Right atrium auricular region (tissue), 2 donors: ENCODE data around the gene CDK6. TPM values are rescaled to one million over a fixed set of nuclear protein-coding genes. Genes with fewer than 3 reads are reported as not detected.

Experiments
- DNase-seq: peaks from one replicate; pipeline ENCODE4 v3.0.0-alpha.2; 2019; ENCODE audit warnings: low spot score
- H3K27ac ChIP-seq, 2 donors: fragments of 200-600 bp; sonication (generic); 1 replicate in 1 of 2; 2 replicates in 1 of 2; pipeline ENCODE4 v1.5.1; 2016 to 2019
- H3K27me3 ChIP-seq, 2 donors: fragments of 200-600 bp; sonication (generic); one replicate each; pipeline versions ENCODE4 v1.5.1 to v1.6.0; 2017 to 2019
- H3K36me3 ChIP-seq: fragments of 200-600 bp; sonication (generic); one replicate; pipeline ENCODE4 v1.5.1; 2016
- H3K4me1 ChIP-seq, 2 donors: fragments of 200-600 bp; sonication (generic); one replicate each; pipeline versions ENCODE4 v1.5.1 to v1.6.0; 2017 to 2019
- H3K4me3 ChIP-seq, 2 donors: fragments of 200-600 bp; sonication (generic); 1 replicate in 1 of 2; 2 replicates in 1 of 2; pipeline ENCODE4 v1.5.1; 2017 to 2019; ENCODE audit warnings: mild to moderate bottlenecking in 1 of 2, moderate library complexity in 1 of 2
- H3K9me3 ChIP-seq, 2 donors: fragments of 200-600 bp; sonication (generic); one replicate each; pipeline ENCODE4 v1.5.1; 2019
- CTCF ChIP-seq, 2 donors: fragments of 200-600 bp; sonication (generic); IDR thresholded peaks; one replicate each; pipeline ENCODE4 v1.5.1; 2019; ENCODE audit warnings: antibody characterized with exemption in 2 of 2
- total RNA-seq, 2 donors: library from RNA; depleted of rRNA; stranded (reverse); fragments of >200 nt; gene quantifications; one replicate each; pipeline ENCODE4 v1.1.0, GENCODE V29; 2016

Gene CDK6
- total RNA-seq, 2 donors from 2014 or later: 10.6 to 12.4 TPM

GRCh38 chr7:92641921-92642511, 194.4 kb downstream of the CDK6 start:
- Histone ChIP-seq H3K27me3 (no peaks in the 10 kb centered on the region), H3K4me1 (peaks cover 0 to 28% of the 10 kb centered on the region in 2 donors), H3K4me3 (no peak overlapping the region), H3K27ac (no peak overlapping the region), H3K36me3 (no peaks in the 10 kb centered on the region), H3K9me3 (no peaks in the 10 kb centered on the region)
- TF ChIP-seq CTCF (IDR thresholded peaks at IDR 0.05): no peak
- DNase-seq: no peak

GRCh38 chr7:92639966-92640365, 196.4 kb downstream of the CDK6 start:
- Histone ChIP-seq H3K9me3 (no peaks in the 10 kb centered on the region), H3K27ac (no peak overlapping the region), H3K27me3 (no peaks in the 10 kb centered on the region), H3K4me1 (peaks cover 0 to 20% of the 10 kb centered on the region in 2 donors), H3K36me3 (no peaks in the 10 kb centered on the region), H3K4me3 (no peak overlapping the region)
- no peak for TF ChIP-seq CTCF (IDR thresholded peaks at IDR 0.05)
- no peak for DNase-seq

GRCh38 chr7:92639213-92639896, 197.0 kb downstream of the CDK6 start:
- no peaks in the 10 kb centered on the region for H3K36me3 ChIP-seq
- H3K4me1 ChIP-seq: peaks cover 0 to 20% of the 10 kb centered on the region in 2 donors
- no peak overlapping the region for H3K4me3 ChIP-seq
- no peak for DNase-seq
- no peak overlapping the region for H3K27ac ChIP-seq
- no peaks in the 10 kb centered on the region for H3K9me3 ChIP-seq
- H3K27me3 ChIP-seq: no peaks in the 10 kb centered on the region
- TF ChIP-seq CTCF (IDR thresholded peaks at IDR 0.05): no peak

GRCh38 chr7:92636018-92636560, 200.3 kb downstream of the CDK6 start:
- H3K4me3 ChIP-seq: no peak overlapping the region
- peaks cover 0 to 47% of the 10 kb centered on the region in 2 donors for H3K4me1 ChIP-seq
- H3K36me3 ChIP-seq: no peaks in the 10 kb centered on the region
- H3K27ac ChIP-seq: no peak overlapping the region
- no peak for TF ChIP-seq CTCF (IDR thresholded peaks at IDR 0.05)
- DNase-seq: no peak
- H3K27me3 ChIP-seq: no peaks in the 10 kb centered on the region
- no peaks in the 10 kb centered on the region for H3K9me3 ChIP-seq

GRCh38 chr7:92635538-92635937, 200.8 kb downstream of the CDK6 start:
- Histone ChIP-seq H3K9me3 (no peaks in the 10 kb centered on the region), H3K36me3 (no peaks in the 10 kb centered on the region), H3K27ac (peak overlapping the region; percentile 23 to 43), H3K4me1 (peaks cover 0 to 52% of the 10 kb centered on the region in 2 donors), H3K27me3 (no peaks in the 10 kb centered on the region), H3K4me3 (no peak overlapping the region)
- no peak for TF ChIP-seq CTCF (IDR thresholded peaks at IDR 0.05)
- DNase-seq: no peak
